HG03558 (cell line): ENCODE results near the gene DUSP2.

Experiments
- ATAC-seq: cut with Tn5 transposase; IDR thresholded peaks from one replicate; pipeline ENCODE4 v1.9.1; 2021; ENCODE audit warnings: moderate number of reproducible peaks; ENCODE audit not compliant: unreplicated experiment; ENCODE audit errors: extremely low read depth

Gene DUSP2

GRCh38 chr2:96105994-96106715, 39.1 kb downstream of the DUSP2 start:
- ATAC-seq, result no peak

- ATAC-seq, result no peak
Observed at GRCh38 chr2:96105152-96105915, 39.9 kb downstream of the DUSP2 start.

- no peak for ATAC-seq
Observed at GRCh38 chr2:96104487-96104861, 40.8 kb downstream of the DUSP2 start.

GRCh38 chr2:96103761-96104486, 41.3 kb downstream of the DUSP2 start:
- ATAC-seq, result no peak

- ATAC-seq, result no peak
Observed at GRCh38 chr2:96103187-96103601, 42.0 kb downstream of the DUSP2 start.

GRCh38 chr2:96102596-96103186, 42.5 kb downstream of the DUSP2 start:
- ATAC-seq, result no peak

GRCh38 chr2:96100893-96101304, 44.3 kb downstream of the DUSP2 start:
- no peak for ATAC-seq

GRCh38 chr2:96099861-96100798, 45.1 kb downstream of the DUSP2 start:
- ATAC-seq, result no peak

GRCh38 chr2:96098900-96099590, 46.2 kb downstream of the DUSP2 start:
- no peak for ATAC-seq

GRCh38 chr2:96097951-96098823, 47.1 kb downstream of the DUSP2 start:
- ATAC-seq, result no peak

- no peak for ATAC-seq
Observed at GRCh38 chr2:96097441-96097840, 47.8 kb downstream of the DUSP2 start.

- ATAC-seq, result no peak
Observed at GRCh38 chr2:96095116-96095636, 50.1 kb downstream of the DUSP2 start.

- no peak for ATAC-seq
Observed at GRCh38 chr2:96093528-96093927, 51.7 kb downstream of the DUSP2 start.
